ENCODE measurements around the gene SIGLEC8. TPM values are rescaled to one million over a fixed set of nuclear protein-coding genes. Genes with fewer than 3 reads are reported as not detected.

Gene SIGLEC8
- total RNA-seq (not detected), polyA plus RNA-seq (not detected)

DNA sequence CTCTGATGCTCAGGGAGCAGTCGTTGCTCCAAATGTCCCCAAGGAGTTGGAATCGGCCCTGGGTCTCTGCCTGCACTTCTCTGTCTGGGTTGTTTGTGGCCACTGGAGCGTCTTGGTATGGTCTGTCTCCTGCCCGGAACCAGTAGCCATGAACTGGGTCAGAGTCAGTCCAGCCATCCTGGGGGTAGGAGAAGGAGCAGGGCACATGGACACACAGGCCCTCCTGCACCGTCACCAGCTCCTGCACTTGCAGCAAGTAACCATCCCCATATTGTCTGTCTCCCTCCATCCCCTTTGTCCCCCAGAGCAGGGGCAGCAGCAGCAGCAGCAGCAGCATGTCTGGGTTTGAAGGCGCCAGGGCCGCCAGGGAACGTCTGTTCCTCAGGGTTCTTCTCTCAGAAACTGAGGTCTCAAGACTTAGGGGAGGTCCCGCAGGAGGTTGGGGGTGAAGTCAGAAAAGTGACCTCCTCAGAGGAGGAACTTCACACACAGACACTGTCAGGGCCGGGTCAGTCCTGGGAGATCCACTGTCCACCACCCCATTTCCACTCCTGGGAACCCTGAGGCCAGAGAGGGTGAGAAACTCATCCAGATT lies at the start of gene SIGLEC8:
SIGLEC8 (minus strand) TSS at position 404 of the 595 bp plus-strand sequence; CDS start at position 337, 67 bp downstream.
- Histone ChIP-seq H3K4me3 (ENCODE audit: low read depth, low read length) (no peak within 1 kb of the TSS), H3K27me3 (ENCODE audit: control insufficient read depth, insufficient read depth, low read length) (no peaks in the 10 kb centered on the region)
- no peak within 1 kb of the TSS for H3K4me3 Mint-ChIP-seq

DNA sequence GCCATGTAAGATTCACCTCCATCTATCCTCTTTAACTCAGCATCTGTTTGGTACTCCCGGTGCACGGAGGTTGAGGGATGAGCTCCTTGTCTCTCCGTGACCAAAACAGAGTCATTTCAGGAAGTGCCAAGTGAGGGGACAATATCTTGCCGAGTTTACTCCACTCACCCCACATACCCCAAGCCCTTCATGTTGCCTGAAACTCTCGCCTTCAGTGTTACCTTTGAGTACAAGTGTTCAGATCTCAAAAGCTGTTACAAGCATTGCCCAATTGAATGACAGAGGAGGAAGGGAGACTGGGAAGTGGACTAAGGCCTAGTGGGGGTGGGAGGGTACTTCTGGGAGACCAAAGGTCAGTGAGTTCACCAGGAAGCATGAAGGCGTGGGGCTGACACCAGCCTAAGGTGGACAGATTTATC lies 49.4 kb upstream of the SIGLEC8 start:
- ATAC-seq (ENCODE audit: low read depth in 2 of 2): no peak
- Histone ChIP-seq H3K4me3 (ENCODE audit: low read depth, low read length) (no peak overlapping the region), H3K4me1 (ENCODE audit: control insufficient read depth, insufficient read depth, low read length, poor library complexity, severe bottlenecking) (no peaks in the 10 kb centered on the region), H3K36me3 (ENCODE audit: control insufficient read depth, insufficient read depth, low read length) (no peaks in the 10 kb centered on the region), H3K9me3 (ENCODE audit: control insufficient read depth in 2 of 2, low read length in 2 of 2) (no peaks in the 10 kb centered on the region), H3K27me3 (ENCODE audit: control insufficient read depth, insufficient read depth, low read length) (no peaks in the 10 kb centered on the region), H3K27ac (ENCODE audit: insufficient read depth, low read length, poor library complexity, severe bottlenecking) (no peak overlapping the region)
- DNase-seq: no peak
- Mint-ChIP-seq H3K4me3 (no peak overlapping the region), H3K9me3 (peaks cover 0 to 8% (median 0%) of the 10 kb centered on the region in 7 donors), H3K27ac (no peak overlapping the region), H3K36me3 (no peaks in the 10 kb centered on the region), H3K4me1 (no peaks in the 10 kb centered on the region), H3K27me3 (peaks cover 13% of the 10 kb centered on the region)

More for the DNA sequence above, at the start of gene SIGLEC8:
- Histone ChIP-seq H3K4me1 (ENCODE audit: control insufficient read depth, insufficient read depth, low read length, poor library complexity, severe bottlenecking) (no peaks in the 10 kb centered on the region), H3K9me3 (ENCODE audit: control insufficient read depth in 2 of 2, low read length in 2 of 2) (no peaks in the 10 kb centered on the region), H3K36me3 (ENCODE audit: control insufficient read depth, insufficient read depth, low read length) (no peaks in the 10 kb centered on the region), H3K27ac (ENCODE audit: insufficient read depth, low read length, poor library complexity, severe bottlenecking) (no peak within 1 kb of the TSS)
- peak within 1 kb of the TSS in 1 of 3 donors; percentile 76 for H3K27ac Mint-ChIP-seq
- no peaks in the 10 kb centered on the region for H3K36me3 Mint-ChIP-seq
- ATAC-seq (ENCODE audit: low read depth in 2 of 2) (no peak), DNase-seq (no peak)
- H3K9me3 Mint-ChIP-seq: peaks cover 0 to 1% (median 0%) of the 10 kb centered on the region in 7 donors
- peaks cover 0 to 4% (median 0%) of the 10 kb centered on the region in 4 donors for H3K4me1 Mint-ChIP-seq
- H3K27me3 Mint-ChIP-seq: peaks cover 8% of the 10 kb centered on the region

DNA sequence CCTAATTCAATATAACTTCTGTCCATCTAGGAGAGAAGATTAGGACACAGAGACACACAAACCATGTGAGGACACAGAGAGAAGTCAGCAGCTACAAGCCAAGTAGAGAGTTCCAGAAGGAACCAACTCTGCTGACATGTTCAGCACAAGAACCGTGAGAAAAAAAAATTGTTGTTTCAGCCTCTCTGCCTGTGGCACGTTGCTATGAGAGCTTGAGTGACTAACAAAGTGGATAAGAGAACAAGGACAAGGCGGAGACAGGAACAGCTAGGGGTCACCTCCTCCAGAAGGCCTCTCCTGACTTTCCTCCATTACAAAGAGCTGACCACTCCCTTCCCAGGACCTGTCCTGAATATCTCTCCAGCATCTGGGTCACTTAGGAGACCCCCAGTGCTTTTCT lies 48.9 kb upstream of the SIGLEC8 start:
- no peak overlapping the region for H3K27ac Mint-ChIP-seq
- no peak for ATAC-seq (ENCODE audit: low read depth in 2 of 2)
- peaks cover 13% of the 10 kb centered on the region for H3K27me3 Mint-ChIP-seq
- DNase-seq: no peak
- H3K4me1 Mint-ChIP-seq: no peaks in the 10 kb centered on the region
- no peaks in the 10 kb centered on the region for H3K9me3 ChIP-seq (ENCODE audit: control insufficient read depth in 2 of 2, low read length in 2 of 2)
- H3K9me3 Mint-ChIP-seq: peaks cover 0 to 8% (median 0%) of the 10 kb centered on the region in 7 donors
- no peaks in the 10 kb centered on the region for H3K27me3 ChIP-seq (ENCODE audit: control insufficient read depth, insufficient read depth, low read length)
- H3K36me3 ChIP-seq (ENCODE audit: control insufficient read depth, insufficient read depth, low read length): no peaks in the 10 kb centered on the region
- H3K4me3 Mint-ChIP-seq: no peak overlapping the region
- H3K4me1 ChIP-seq (ENCODE audit: control insufficient read depth, insufficient read depth, low read length, poor library complexity, severe bottlenecking): no peaks in the 10 kb centered on the region
- no peak overlapping the region for H3K27ac ChIP-seq (ENCODE audit: insufficient read depth, low read length, poor library complexity, severe bottlenecking)
- no peak overlapping the region for H3K4me3 ChIP-seq (ENCODE audit: low read depth, low read length)
- H3K36me3 Mint-ChIP-seq: no peaks in the 10 kb centered on the region

DNA sequence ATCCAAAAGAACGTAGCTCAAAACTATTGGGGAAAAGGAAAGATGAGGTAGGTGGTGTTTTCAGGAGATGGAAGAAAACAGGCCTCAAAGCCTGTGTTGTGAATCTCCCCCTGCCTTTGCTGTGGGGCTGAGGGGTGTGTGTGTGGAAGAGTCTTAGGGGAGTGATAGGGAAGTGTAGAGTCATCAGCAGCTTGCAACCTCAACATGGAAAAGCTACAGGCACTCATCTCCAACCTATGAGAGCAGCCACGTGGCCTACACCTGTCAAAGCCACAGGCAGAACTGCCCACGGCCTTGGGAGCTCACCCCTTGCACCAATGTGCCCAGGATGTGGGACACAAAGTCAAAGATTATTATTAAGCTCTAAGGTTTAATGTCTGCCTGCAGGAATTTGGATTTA lies 47.6 kb upstream of the SIGLEC8 start:
- Histone ChIP-seq H3K27me3 (ENCODE audit: control insufficient read depth, insufficient read depth, low read length) (no peaks in the 10 kb centered on the region), H3K36me3 (ENCODE audit: control insufficient read depth, insufficient read depth, low read length) (no peaks in the 10 kb centered on the region), H3K9me3 (ENCODE audit: control insufficient read depth in 2 of 2, low read length in 2 of 2) (no peaks in the 10 kb centered on the region), H3K4me1 (ENCODE audit: control insufficient read depth, insufficient read depth, low read length, poor library complexity, severe bottlenecking) (peaks cover 6% of the 10 kb centered on the region), H3K4me3 (ENCODE audit: low read depth, low read length) (no peak overlapping the region), H3K27ac (ENCODE audit: insufficient read depth, low read length, poor library complexity, severe bottlenecking) (no peak overlapping the region)
- peaks cover 4% of the 10 kb centered on the region for H3K27me3 Mint-ChIP-seq
- no peak for DNase-seq
- ATAC-seq (ENCODE audit: low read depth in 2 of 2): no peak
- H3K27ac Mint-ChIP-seq: no peak overlapping the region
- peaks cover 0 to 8% (median 0%) of the 10 kb centered on the region in 7 donors for H3K9me3 Mint-ChIP-seq
- H3K36me3 Mint-ChIP-seq: no peaks in the 10 kb centered on the region
- no peak overlapping the region for H3K4me3 Mint-ChIP-seq
- H3K4me1 Mint-ChIP-seq: peaks cover 0 to 10% (median 0%) of the 10 kb centered on the region in 4 donors

DNA sequence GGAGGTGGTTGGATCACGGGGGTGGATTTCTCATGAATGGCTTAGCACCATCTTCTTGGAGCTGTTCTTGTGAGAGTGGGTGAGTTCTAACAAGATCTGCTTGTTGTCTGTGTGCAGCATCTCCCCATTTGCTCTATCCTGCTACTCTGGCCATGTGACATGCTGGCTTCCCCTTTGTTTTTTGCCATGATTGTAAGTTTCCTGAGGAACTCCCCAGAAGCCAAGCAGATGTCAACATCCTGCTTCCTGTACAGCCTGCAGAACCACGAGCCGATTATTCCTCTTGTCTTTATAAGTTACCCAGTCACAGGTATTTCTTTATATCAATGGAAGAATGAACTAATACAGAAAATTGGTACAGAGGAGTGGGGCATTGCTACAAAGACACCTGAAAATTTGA lies 45.6 kb upstream of the SIGLEC8 start:
- Mint-ChIP-seq H3K4me3 (no peak overlapping the region), H3K27me3 (no peaks in the 10 kb centered on the region), H3K9me3 (peaks cover 0 to 8% (median 0%) of the 10 kb centered on the region in 7 donors), H3K27ac (no peak overlapping the region), H3K36me3 (no peaks in the 10 kb centered on the region), H3K4me1 (peaks cover 0 to 13% (median 0%) of the 10 kb centered on the region in 4 donors)
- no peak for DNase-seq
- Histone ChIP-seq H3K36me3 (ENCODE audit: control insufficient read depth, insufficient read depth, low read length) (no peaks in the 10 kb centered on the region), H3K4me3 (ENCODE audit: low read depth, low read length) (no peak overlapping the region), H3K27me3 (ENCODE audit: control insufficient read depth, insufficient read depth, low read length) (no peaks in the 10 kb centered on the region), H3K27ac (ENCODE audit: insufficient read depth, low read length, poor library complexity, severe bottlenecking) (no peak overlapping the region), H3K4me1 (ENCODE audit: control insufficient read depth, insufficient read depth, low read length, poor library complexity, severe bottlenecking) (peaks cover 6% of the 10 kb centered on the region), H3K9me3 (ENCODE audit: control insufficient read depth in 2 of 2, low read length in 2 of 2) (no peaks in the 10 kb centered on the region)
- ATAC-seq (ENCODE audit: low read depth in 2 of 2): no peak

DNA sequence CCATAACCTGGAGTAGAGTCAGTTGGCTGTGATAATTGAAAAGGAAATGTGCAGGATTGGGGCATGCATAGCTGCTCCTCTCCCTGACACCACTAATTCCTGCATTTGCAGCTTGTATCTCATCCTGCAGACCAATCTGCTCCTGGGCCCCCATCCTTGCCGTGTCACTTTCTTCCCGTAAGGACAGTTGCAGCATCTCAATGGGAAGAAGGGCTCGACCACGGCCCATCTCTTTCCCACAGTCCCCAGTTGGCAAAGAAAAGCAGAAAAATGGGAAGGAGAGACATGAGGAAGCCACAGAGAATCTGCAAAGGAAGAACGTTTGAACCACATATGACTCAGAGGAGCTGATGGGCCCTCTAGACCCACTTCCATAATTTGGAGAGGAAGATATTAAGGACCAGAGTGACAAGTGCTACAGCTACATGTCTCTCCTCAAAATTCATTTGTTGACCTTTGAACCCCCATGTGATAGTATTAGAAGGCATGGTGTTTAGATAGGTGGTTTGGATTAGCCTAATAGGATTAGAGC lies 45.1 kb upstream of the SIGLEC8 start:
- Histone ChIP-seq H3K4me3 (ENCODE audit: low read depth, low read length) (no peak overlapping the region), H3K27ac (ENCODE audit: insufficient read depth, low read length, poor library complexity, severe bottlenecking) (no peak overlapping the region), H3K4me1 (ENCODE audit: control insufficient read depth, insufficient read depth, low read length, poor library complexity, severe bottlenecking) (peaks cover 6% of the 10 kb centered on the region), H3K9me3 (ENCODE audit: control insufficient read depth in 2 of 2, low read length in 2 of 2) (no peaks in the 10 kb centered on the region), H3K36me3 (ENCODE audit: control insufficient read depth, insufficient read depth, low read length) (no peaks in the 10 kb centered on the region), H3K27me3 (ENCODE audit: control insufficient read depth, insufficient read depth, low read length) (no peaks in the 10 kb centered on the region)
- Mint-ChIP-seq H3K27me3 (no peaks in the 10 kb centered on the region), H3K4me3 (no peak overlapping the region), H3K9me3 (peaks cover 0 to 8% (median 0%) of the 10 kb centered on the region in 7 donors), H3K36me3 (no peaks in the 10 kb centered on the region), H3K27ac (no peak overlapping the region), H3K4me1 (peaks cover 0 to 13% (median 0%) of the 10 kb centered on the region in 4 donors)
- ATAC-seq (ENCODE audit: low read depth in 2 of 2): no peak
- no peak for DNase-seq

DNA sequence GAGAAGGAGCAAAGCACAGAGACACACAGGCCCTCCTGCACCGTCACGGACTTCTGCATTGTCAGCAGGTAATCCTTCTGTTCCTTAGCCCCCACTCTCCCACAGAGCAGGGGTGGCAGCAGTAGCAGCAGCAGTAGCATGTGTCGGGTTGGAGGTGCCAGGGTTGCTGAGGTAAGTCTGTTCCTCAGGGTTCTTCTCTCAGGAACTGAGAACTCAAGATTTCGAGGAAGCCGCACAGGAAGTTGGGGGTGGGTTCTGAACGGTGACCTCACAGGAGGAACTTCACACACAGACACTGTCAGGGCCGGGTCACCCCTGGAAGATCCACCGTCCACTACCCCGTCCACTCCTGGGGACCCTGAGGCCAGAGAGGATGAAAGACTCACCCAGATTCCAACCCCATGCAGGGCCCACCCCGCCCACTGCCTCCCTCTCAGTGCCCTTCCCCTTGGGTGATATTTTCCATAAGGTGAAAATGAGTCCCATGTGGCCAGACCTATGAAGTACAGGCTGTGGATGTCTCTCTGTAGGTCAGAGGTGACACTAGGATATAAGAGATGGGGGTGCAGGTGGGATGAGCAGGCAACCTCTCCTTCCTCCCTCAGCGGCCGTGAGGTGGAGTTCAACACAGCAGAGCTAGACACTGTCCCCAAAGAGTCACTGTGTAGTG lies 43.5 kb upstream of the SIGLEC8 start, which contains the start of gene SIGLEC12:
SIGLEC12 (minus strand) TSS at position 207 of the 670 bp plus-strand sequence; CDS start at position 140, 67 bp downstream.
- Mint-ChIP-seq H3K9me3 (peaks cover 0 to 8% (median 0%) of the 10 kb centered on the region in 7 donors), H3K36me3 (no peaks in the 10 kb centered on the region), H3K4me3 (peak within 1 kb of the TSS in 1 of 4 donors; percentile 77), H3K27ac (peak within 1 kb of the TSS in 2 of 3 donors; percentile 28 to 67), H3K4me1 (peaks cover 0 to 13% (median 0%) of the 10 kb centered on the region in 4 donors), H3K27me3 (no peaks in the 10 kb centered on the region)
- DNase-seq (peak in 1 of 3 donors; percentile 53), ATAC-seq (ENCODE audit: low read depth in 2 of 2) (peak in 1 of 2 donors; percentile 29)
- Histone ChIP-seq H3K4me3 (ENCODE audit: low read depth, low read length) (no peak within 1 kb of the TSS), H3K9me3 (ENCODE audit: control insufficient read depth in 2 of 2, low read length in 2 of 2) (no peaks in the 10 kb centered on the region), H3K4me1 (ENCODE audit: control insufficient read depth, insufficient read depth, low read length, poor library complexity, severe bottlenecking) (peaks cover 6% of the 10 kb centered on the region), H3K27me3 (ENCODE audit: control insufficient read depth, insufficient read depth, low read length) (no peaks in the 10 kb centered on the region), H3K27ac (ENCODE audit: insufficient read depth, low read length, poor library complexity, severe bottlenecking) (no peak within 1 kb of the TSS), H3K36me3 (ENCODE audit: control insufficient read depth, insufficient read depth, low read length) (no peaks in the 10 kb centered on the region)
